Prostate gland (tissue), 2 donors: ENCODE data around the gene CDC34. TPM values are rescaled to one million over a fixed set of nuclear protein-coding genes. Genes with fewer than 3 reads are reported as not detected.

Experiments
- DNase-seq: peaks from one replicate; pipeline ENCODE4 v3.0.0-alpha.2; 2019; ENCODE audit warnings: low spot score
- H3K27ac ChIP-seq, 2 donors: fragments of 200-600 bp; sonication (generic); 2 replicates each; pipeline ENCODE4 v1.5.1; 2017 to 2019
- H3K27me3 ChIP-seq: fragments of 200-600 bp; sonication (generic); replicated peaks from 2 replicates; pipeline ENCODE4 v1.5.1; 2019; ENCODE audit not compliant: insufficient read depth
- H3K36me3 ChIP-seq, 2 donors: fragments of 200-600 bp; sonication (generic); 1 replicate in 1 of 2; 2 replicates in 1 of 2; pipeline versions ENCODE4 v1.5.1 to v1.8.1; 2017 to 2019
- H3K4me1 ChIP-seq: fragments of 200-600 bp; sonication (generic); replicated peaks from 2 replicates; pipeline ENCODE4 v1.5.1; 2019
- H3K4me3 ChIP-seq, 2 donors: fragments of 200-600 bp; sonication (generic); 2 replicates each; pipeline ENCODE4 v1.5.1; 2017 to 2019
- H3K9me3 ChIP-seq: fragments of 200-600 bp; sonication (generic); 2 replicates; pipeline ENCODE4 v1.5.1; 2017
- CTCF ChIP-seq, 4 experiments: fragments of 200-600 bp in 2 of 4; fragments of 450-650 bp in 2 of 4; sonication (generic) in 2 of 4; IDR thresholded peaks; 1 replicate in 3 of 4; 2 replicates in 1 of 4; pipeline ENCODE4 v1.5.1; 2016 to 2019; ENCODE audit warnings: antibody characterized with exemption in 4 of 4, mild to moderate bottlenecking in 2 of 4, moderate library complexity in 2 of 4
- POLR2A ChIP-seq: fragments of 450-650 bp; IDR thresholded peaks from one replicate; pipeline ENCODE4 v1.6.1; 2016; ENCODE audit warnings: antibody characterized with exemption, mild to moderate bottlenecking
- POLR2AphosphoS5 ChIP-seq: sonication (generic); formaldehyde crosslinking; IDR thresholded peaks from one replicate; pipeline ENCODE4 v1.6.1; 2017; ENCODE audit warnings: antibody characterized with exemption
- WGBS: methylation state at CpG from one replicate; pipeline ENCODE4 v1.1.5; 2018; 5-methylcytosine and 5-hydroxymethylcytosine counted together
- intact Hi-C: fragments of 100-400 bp; cut with DNase I; formaldehyde crosslinking; loops from one replicate; pipeline ENCODE4 v1.14.2; 2022
- total RNA-seq, 2 donors: library from RNA; depleted of rRNA; stranded (reverse); fragments of >200 nt; gene quantifications; one replicate each; pipeline ENCODE4 v1.1.0, GENCODE V29; 2016

Gene CDC34
- total RNA-seq, 2 donors from 2014 or later, result 93.4 to 159 TPM

- 74% methylated on average over 20 of the region's 20 CpGs for WGBS
- no peak overlapping the region for H3K27ac ChIP-seq
- H3K4me1 ChIP-seq, result no peaks in the 10 kb centered on the region
- TF ChIP-seq CTCF (IDR thresholded peaks at IDR 0.05) (no peak), POLR2A (no peak)
- H3K36me3 ChIP-seq, result no peaks in the 10 kb centered on the region
- no peaks in the 10 kb centered on the region for H3K9me3 ChIP-seq
- intact Hi-C loops, result no loop called here
- DNase-seq, result no peak
- no peak overlapping the region for H3K4me3 ChIP-seq
- H3K27me3 ChIP-seq, result no peaks in the 10 kb centered on the region
Observed at GRCh38 chr19:554817-555216, 23.3 kb downstream of the CDC34 start.

GRCh38 chr19:555474-555808, 23.9 kb downstream of the CDC34 start:
- Histone ChIP-seq H3K27me3 (no peaks in the 10 kb centered on the region), H3K36me3 (no peaks in the 10 kb centered on the region), H3K9me3 (no peaks in the 10 kb centered on the region), H3K27ac (no peak overlapping the region), H3K4me1 (no peaks in the 10 kb centered on the region), H3K4me3 (no peak overlapping the region)
- intact Hi-C loops, result no loop called here
- TF ChIP-seq CTCF (IDR thresholded peaks at IDR 0.05) (no peak), POLR2AphosphoS5 (no peak), POLR2A (no peak)
- 94% methylated on average over 14 of the region's 14 CpGs for WGBS
- no peak for DNase-seq

- intact Hi-C loops, result no loop called here
- Histone ChIP-seq H3K36me3 (no peaks in the 10 kb centered on the region), H3K4me1 (no peaks in the 10 kb centered on the region), H3K9me3 (no peaks in the 10 kb centered on the region), H3K27ac (no peak overlapping the region), H3K27me3 (no peaks in the 10 kb centered on the region), H3K4me3 (no peak overlapping the region)
- no peak for DNase-seq
- WGBS, result 75% methylated on average over 31 of the region's 31 CpGs
- no peak for TF ChIP-seq POLR2AphosphoS5
- TF ChIP-seq CTCF (IDR thresholded peaks at IDR 0.05), result no peak
- no peak for TF ChIP-seq POLR2A
Observed at GRCh38 chr19:556611-557382, 25.2 kb downstream of the CDC34 start.

- intact Hi-C loops, result no loop called here
Observed at GRCh38 chr19:558770-559439, 27.3 kb downstream of the CDC34 start.

More at GRCh38 chr19:558770-559439, 27.3 kb downstream of the CDC34 start:
- TF ChIP-seq POLR2A (no peak), CTCF (IDR thresholded peaks at IDR 0.05) (no peak), POLR2AphosphoS5 (no peak)
- H3K9me3 ChIP-seq, result no peaks in the 10 kb centered on the region
- H3K27ac ChIP-seq, result no peak overlapping the region
- H3K4me3 ChIP-seq, result no peak overlapping the region
- no peaks in the 10 kb centered on the region for H3K4me1 ChIP-seq
- H3K27me3 ChIP-seq, result no peaks in the 10 kb centered on the region
- no peaks in the 10 kb centered on the region for H3K36me3 ChIP-seq
- no peak for DNase-seq
- WGBS, result 52% methylated on average over 21 of the region's 21 CpGs
